IMR-90 (cell line): Measurements from ENCODE around the gene SPEF2.

Experiments
- BHLHE40 ChIP-seq: fragments of 150-350 bp; IDR thresholded peaks from 2 replicates; pipeline ENCODE4 v1.6.1; 2016; ENCODE audit warnings: mild to moderate bottlenecking, low read depth, low read length
- CEBPB ChIP-seq: IDR thresholded peaks from 2 replicates; pipeline ENCODE4 v1.6.1; 2012; ENCODE audit warnings: low read depth, low read length, improper control_type of control experiment
- CTCF ChIP-seq: conservative IDR thresholded peaks from 2 replicates; pipeline ENCODE4 v1.5.1; 2012; ENCODE audit warnings: mild to moderate bottlenecking, low read depth, low read length, improper control_type of control experiment
- MAFK ChIP-seq: IDR thresholded peaks from 2 replicates; pipeline ENCODE4 v1.6.1; 2012; ENCODE audit warnings: low read depth, low read length, improper control_type of control experiment
- MXI1 ChIP-seq: IDR thresholded peaks from 2 replicates; pipeline ENCODE4 v1.6.1; 2012; ENCODE audit warnings: low read depth, mild to moderate bottlenecking, low read length, moderate library complexity, borderline replicate concordance
- NFE2L2 ChIP-seq: fragments of 150-350 bp; IDR thresholded peaks from 2 replicates; pipeline ENCODE4 v1.6.1; 2016; ENCODE audit warnings: low read depth, mild to moderate bottlenecking, low read length
- POLR2A ChIP-seq: IDR thresholded peaks from 2 replicates; pipeline ENCODE4 v1.6.1; 2012; ENCODE audit warnings: mild to moderate bottlenecking, low read depth, low read length
- RAD21 ChIP-seq: IDR thresholded peaks from 2 replicates; pipeline ENCODE4 v1.6.1; 2012; ENCODE audit warnings: low read length, improper control_type of control experiment
- RCOR1 ChIP-seq: IDR thresholded peaks from 2 replicates; pipeline ENCODE4 v1.6.1; 2012; ENCODE audit warnings: mild to moderate bottlenecking, low read length, improper control_type of control experiment; ENCODE audit not compliant: insufficient replicate concordance
- SMC3 ChIP-seq: fragments of 150-350 bp; IDR thresholded peaks from 2 replicates; pipeline ENCODE4 v1.6.1; 2016; ENCODE audit warnings: low read depth, mild to moderate bottlenecking, antibody characterized with exemption, low read length, moderate library complexity
- USF2 ChIP-seq: fragments of 150-350 bp; IDR thresholded peaks from 2 replicates; pipeline ENCODE4 v1.6.1; 2017; ENCODE audit warnings: mild to moderate bottlenecking, antibody characterized with exemption, low read length, low read depth
- TF ChIP-seq, protein P1 (sequence below): fragments of 150-350 bp; IDR thresholded peaks from 2 replicates; pipeline ENCODE4 v1.6.1; 2016; ENCODE audit warnings: low read depth, mild to moderate bottlenecking, low read length, moderate library complexity, borderline replicate concordance

DNA sequence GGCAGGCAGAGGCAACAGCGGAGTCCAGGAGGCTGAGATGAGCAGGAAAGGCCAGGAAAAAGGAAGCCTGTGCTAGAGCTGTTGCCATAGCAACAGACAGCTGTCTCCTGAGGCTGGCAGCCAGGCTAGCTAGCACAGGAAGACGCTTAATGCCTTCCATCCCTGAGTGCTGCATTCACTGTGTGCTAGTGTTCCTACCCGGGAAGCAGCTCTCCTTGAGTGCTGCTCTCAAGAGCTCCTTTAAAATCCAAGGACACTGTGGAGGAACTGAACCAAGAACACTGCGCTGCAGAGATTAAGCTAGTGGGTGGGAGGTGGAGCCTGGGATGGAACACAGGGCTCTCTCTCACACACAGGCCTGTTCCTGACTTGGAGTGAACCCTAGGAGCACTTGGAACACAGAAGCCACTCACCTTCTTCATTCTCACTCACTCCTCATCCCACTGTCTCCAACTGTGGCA lies 185.6 kb downstream of the SPEF2 start:
- TF ChIP-seq CTCF (no peak), USF2 (no peak), POLR2A (no peak), BHLHE40 (no peak), CEBPB (no peak), SMC3 (no peak), MAFK (no peak), MXI1 (no peak), RAD21 (no peak), RCOR1 (no peak), NFE2L2 (no peak)
- TF ChIP-seq, protein P1, sequence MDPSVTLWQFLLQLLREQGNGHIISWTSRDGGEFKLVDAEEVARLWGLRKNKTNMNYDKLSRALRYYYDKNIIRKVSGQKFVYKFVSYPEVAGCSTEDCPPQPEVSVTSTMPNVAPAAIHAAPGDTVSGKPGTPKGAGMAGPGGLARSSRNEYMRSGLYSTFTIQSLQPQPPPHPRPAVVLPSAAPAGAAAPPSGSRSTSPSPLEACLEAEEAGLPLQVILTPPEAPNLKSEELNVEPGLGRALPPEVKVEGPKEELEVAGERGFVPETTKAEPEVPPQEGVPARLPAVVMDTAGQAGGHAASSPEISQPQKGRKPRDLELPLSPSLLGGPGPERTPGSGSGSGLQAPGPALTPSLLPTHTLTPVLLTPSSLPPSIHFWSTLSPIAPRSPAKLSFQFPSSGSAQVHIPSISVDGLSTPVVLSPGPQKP = no peak
